Effector CD4-positive, alpha-beta T cell (primary cell): ENCODE measurements around the gene TRAFD1.

Source experiments
- DNase-seq: peaks from one replicate; pipeline ENCODE4 v3.0.0-alpha.2; 2020

TRAFD1 gene

GRCh38 chr12:112179916-112180315 lies 54.6 kb downstream of the TRAFD1 start:
- DNase-seq, result no peak

GRCh38 chr12:112180422-112180821 lies 55.1 kb downstream of the TRAFD1 start:
- no peak for DNase-seq

GRCh38 chr12:112182499-112182898 lies 57.1 kb downstream of the TRAFD1 start:
- no peak for DNase-seq

DNA sequence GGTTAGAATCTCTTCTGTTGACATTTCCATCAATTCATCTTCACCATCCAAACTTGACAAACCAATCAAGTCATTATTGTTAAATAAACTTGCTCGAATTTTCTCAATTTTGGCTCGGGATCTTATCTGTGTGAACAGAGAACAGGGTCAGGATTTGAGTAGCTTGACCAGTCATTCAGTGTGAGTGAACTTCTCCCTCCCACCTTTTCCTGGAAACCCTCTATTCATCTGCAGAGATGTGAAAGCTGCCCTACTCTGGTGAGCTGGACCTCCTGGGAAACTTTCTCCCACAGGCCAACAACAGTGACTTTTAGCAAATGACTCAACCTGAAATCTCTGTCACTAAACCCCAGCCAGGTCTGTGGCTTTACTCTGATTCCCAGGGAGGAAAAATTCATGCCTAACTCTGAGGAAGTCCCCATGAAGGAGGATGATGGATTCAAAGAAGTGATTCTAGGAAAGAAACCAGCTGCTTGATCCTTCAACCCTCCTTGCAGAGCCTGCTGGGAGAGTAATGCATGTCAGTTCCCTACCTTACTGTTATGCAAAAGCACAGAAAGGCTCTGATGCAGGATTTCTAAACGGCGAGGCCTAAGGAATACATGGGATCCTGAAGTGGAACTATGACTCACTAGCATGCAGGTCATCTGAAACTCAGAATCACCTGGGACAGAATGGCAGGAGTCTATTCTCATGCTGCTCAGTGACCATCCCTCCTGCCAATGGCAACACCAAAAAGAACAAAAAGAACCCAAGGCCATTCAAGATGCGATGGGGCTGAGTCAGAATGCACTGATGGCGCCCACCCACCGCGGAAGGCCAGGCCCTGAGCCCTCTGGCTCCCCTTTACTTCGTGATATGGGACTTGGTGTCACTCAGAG lies 58.0 kb downstream of the TRAFD1 start:
- no peak for DNase-seq

DNA sequence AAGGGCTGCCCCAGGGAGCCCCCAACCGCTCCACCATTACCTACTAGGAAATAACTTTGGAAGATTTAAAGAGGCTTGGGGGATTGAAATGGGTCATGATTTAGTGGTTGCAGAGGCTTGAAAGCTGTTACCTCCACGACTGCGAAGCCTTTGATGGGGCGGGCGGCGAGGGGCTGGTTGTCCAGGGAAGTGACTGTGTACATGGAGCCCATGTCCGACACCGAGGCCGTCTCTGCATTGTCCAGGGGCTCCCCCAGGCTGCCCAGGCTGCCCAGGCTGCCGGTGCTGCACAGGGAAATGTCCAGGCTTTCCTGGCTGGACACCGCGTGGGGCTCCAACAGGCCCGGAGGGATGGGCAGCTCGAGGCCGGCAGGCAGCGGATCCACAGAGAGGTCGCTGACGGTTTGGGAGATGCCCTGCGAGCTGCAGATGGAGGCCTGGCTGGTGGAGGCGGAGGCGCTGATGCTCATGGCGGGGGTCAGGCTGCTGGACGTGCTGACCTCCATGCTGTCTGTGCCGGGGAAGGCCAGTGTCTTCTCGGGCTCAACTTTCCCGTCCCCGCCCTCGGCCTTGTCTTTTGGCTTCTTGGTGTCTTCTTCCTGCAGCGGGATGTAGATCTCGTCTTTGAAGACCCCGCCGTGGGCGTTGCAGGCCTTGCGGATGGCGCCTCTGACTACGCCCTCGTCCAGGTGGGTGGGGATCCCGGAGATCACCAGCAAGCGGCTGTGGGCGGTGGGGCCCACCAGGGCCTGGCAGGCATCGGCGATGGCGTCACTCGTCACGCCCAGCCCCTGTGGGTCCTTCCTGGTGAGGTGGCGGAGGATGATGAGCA lies 58.9 kb downstream of the TRAFD1 start:
- no peak for DNase-seq

DNA sequence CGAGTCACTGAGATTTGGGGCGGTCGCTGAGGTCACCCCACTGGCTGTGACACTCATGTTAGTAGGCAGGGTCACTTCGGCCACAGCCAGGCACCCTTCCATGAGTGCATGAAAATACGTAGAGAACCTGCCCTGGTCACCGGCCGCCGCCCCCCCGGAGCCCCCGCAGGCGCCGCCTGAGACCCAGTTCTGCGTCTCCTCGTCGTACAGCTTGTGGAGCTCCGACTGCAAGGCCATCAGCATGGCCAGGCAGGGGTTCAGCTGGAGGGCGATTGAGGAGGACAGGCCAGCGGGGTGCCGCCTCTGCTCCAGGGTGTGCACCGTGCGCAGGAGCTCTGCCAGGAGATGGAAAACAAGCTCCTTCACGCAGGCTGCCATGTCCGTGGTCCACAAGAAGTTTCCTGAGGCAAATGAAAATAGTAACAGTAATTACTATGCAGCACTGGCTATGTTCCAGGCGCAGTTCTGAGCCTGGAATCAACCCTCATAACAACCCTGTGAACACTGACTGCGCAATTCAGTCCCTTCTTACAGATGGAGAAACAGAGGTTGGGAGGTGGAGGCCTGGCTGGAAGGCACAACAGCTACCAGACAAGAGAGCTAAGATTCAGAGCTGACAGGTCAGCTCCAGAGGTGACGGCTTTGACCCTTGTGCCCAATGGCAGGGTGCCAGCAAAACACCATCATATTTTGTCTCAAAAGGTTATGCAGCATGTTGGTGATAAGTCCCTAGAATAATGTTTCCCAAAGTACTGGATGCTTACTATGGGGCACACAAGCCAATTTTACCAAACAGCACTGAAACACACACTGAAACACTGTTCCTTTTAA lies 59.9 kb downstream of the TRAFD1 start:
- no peak for DNase-seq

- DNase-seq, result no peak
These were observed 62.9 kb downstream of the TRAFD1 start for GRCh38 chr12:112188130-112188830.

- no peak for DNase-seq
These were observed 65.1 kb downstream of the TRAFD1 start for GRCh38 chr12:112190231-112191025.

DNA sequence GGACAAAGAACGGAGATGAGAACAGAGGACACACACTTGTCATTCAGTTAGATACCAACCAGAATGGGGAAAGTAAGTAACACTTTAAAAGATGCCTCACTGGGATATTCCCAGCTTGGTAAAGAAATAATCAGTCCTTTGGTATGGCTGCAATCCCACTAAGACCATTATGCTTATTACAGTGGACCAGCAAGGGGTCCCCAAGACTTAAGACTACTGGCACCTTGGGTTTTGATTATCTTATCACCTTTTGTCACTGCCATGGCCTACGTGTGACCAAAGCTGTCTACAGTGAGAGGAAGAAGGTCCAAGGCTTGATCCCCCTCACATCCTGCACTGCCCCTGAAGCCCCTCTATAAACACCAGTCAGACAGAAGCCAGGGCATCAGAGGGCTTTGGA lies 65.8 kb downstream of the TRAFD1 start:
- no peak for DNase-seq

DNA sequence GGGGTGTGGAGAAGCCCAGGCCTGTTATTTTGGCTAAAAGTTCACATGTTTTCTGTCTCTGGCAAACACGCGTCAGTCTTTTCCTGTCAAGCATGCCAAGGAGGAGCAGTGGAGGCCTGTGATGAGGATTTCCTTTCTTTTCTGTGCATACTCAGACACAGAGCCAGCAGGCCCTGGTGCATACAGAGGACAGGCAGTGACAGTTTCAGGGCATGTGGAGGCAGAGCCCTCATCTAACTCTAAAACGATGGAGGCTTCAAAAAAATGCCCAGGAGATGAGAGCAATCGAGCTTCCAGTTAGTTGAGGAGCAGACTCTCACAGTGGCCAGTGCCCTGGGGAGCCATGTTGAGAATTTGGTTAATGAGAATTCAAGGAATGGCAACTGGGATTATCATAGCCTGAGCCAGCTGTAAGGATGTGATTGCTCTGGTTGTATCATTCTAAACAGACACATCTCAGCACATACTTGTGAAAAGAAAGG lies 66.5 kb downstream of the TRAFD1 start:
- no peak for DNase-seq

- DNase-seq, result no peak
These were observed 67.1 kb downstream of the TRAFD1 start for GRCh38 chr12:112192475-112192874.

GRCh38 chr12:112194601-112195247 lies 69.4 kb downstream of the TRAFD1 start:
- DNase-seq, result no peak

DNA sequence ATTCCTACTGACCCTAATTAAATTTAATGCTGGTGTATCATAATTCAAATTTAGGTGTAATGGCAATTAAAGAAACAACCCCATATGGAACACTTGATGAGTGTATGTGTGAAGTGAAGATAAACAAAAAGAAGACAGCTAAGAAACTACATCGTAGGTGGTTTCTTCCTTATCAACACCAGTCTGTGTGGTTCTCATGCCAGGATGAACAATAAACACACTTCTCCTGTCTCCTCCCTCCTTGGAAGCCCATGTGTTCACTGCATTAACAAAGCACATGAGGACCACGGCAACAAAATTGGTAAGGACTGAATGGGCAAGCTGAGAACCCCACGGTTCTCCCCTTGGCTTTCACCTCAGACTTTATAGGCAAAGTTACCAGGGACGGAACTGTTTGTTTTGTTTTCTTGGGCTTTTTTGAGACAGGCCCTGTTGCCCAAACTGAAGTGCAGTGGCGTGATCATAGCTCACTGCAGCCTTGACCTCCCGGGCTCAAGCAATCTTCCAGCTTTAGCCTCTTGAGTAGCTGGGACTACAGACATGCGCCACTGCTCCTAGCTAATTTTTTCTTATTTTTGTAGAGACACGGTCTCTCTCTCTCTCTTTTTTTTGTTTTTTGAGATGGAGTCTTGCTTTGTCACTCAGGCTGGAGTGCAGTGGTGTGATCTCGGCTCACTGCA lies 71.0 kb downstream of the TRAFD1 start:
- no peak for DNase-seq

GRCh38 chr12:112198120-112198733 lies 72.9 kb downstream of the TRAFD1 start:
- DNase-seq, result peak; percentile 11

DNA sequence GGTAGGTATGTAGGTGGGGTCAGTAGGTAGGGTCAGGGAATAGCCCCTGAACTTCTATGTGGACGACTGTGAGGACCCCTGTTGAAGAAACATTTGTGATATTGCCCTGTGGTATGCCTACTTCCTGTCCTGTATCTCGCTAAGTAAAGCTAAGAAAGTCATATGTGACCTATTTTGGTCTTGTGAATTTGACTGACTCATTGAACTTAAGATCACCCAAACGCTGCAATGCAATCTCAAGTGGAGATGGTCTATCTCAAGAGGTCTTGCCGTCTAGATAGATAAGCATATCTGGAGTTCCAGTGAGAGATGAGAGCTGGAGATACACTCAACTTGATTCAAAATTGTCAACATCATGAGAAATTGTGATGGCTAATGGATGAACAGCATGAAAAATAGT lies 73.8 kb downstream of the TRAFD1 start:
- no peak for DNase-seq
